ENCODE measurements around the gene SHISA9. TPM values are rescaled to one million over a fixed set of nuclear protein-coding genes. Genes with fewer than 3 reads are reported as not detected.
"Not testable (repeated sequence)": the region's sequence is repeated elsewhere in the genome, so short reads cannot be mapped to it uniquely, and the experiment has no call there.

Gene SHISA9
- not detected in 2 replicates for total RNA-seq

DNA sequence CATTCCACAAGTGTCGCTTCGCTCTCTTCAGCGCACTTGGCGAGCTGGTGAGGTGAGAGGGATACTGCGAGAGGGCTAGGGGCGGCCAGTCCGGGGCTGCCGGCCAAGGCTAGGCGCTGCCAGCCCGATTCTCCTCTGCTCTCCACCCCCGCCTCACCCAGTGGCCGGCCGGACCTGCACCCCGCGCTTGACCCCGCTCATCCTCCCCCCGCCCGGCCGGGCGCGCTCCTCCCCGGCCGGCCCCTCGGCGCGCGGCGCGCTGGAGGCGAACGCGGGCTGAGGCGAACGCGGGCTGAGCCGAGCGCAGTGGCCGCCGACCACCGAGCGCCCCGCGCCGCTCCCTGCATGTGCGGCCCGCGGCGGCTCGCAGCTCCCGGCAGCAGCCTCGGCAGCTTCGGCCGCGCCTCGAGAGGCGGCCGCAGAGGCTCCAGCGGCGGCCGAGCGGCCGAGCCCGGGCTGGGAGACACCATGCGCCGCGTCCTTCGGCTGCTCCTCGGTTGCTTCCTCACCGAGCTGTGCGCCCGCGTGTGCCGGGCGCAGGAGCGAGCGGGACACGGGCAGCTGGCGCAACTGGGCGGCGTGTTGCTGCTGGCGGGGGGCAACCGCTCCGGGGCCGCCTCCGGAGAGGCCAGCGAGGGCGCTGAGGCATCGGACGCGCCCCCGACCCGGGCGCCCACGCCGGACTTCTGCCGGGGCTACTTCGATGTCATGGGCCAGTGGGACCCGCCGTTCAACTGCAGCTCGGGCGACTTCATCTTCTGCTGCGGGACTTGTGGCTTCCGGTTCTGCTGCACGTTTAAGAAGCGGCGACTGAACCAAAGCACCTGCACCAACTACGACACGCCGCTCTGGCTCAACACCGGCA is at the start of gene SHISA9:
Gene SHISA9, plus strand, starts transcription at position 2 of the 865 bp plus-strand sequence.
- no peaks in the 10 kb centered on the region for H3K36me3 Mint-ChIP-seq (ENCODE audit: low read depth)
- no peak for DNase-seq (ENCODE audit: low spot score)
- no peaks in the 10 kb centered on the region for H3K9me3 Mint-ChIP-seq
- no peak within 1 kb of the TSS for H3K4me3 Mint-ChIP-seq (ENCODE audit: low read depth)
- no peak within 1 kb of the TSS for H3K27ac Mint-ChIP-seq
- H3K4me1 Mint-ChIP-seq (ENCODE audit: low read depth): no peaks in the 10 kb centered on the region
- peaks cover 58% of the 10 kb centered on the region for H3K27me3 Mint-ChIP-seq (ENCODE audit: low read depth)
- intact Hi-C loops (cut with micrococcal nuclease): no loop called here

DNA sequence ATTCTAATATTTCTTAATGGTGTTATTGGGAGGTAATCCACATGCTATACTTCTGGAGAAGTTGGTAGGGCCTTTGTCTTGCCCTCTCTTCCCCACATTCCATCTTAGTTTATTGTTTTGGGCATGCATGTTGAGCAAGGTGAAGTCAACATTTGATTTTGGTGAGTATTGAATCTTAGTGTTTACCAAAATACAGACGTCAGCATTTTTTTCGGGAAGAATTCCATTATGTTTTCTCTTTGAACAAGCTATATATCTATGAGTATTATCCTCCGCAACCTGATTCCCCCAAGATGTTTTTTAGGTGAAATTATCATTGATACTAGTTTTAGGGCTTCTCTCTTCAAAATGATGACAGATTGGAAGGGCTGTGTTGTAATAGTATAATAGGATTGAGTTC is 47.4 kb upstream of the SHISA9 start:
- H3K27ac Mint-ChIP-seq: no peak overlapping the region
- peaks cover 6% of the 10 kb centered on the region for H3K9me3 Mint-ChIP-seq
- intact Hi-C loops (cut with micrococcal nuclease): no loop called here
- DNase-seq (ENCODE audit: low spot score): no peak
- peaks cover 3% of the 10 kb centered on the region for H3K27me3 Mint-ChIP-seq (ENCODE audit: low read depth)
- no peak overlapping the region for H3K4me3 Mint-ChIP-seq (ENCODE audit: low read depth)
- H3K36me3 Mint-ChIP-seq (ENCODE audit: low read depth): no peaks in the 10 kb centered on the region
- no peaks in the 10 kb centered on the region for H3K4me1 Mint-ChIP-seq (ENCODE audit: low read depth)

DNA sequence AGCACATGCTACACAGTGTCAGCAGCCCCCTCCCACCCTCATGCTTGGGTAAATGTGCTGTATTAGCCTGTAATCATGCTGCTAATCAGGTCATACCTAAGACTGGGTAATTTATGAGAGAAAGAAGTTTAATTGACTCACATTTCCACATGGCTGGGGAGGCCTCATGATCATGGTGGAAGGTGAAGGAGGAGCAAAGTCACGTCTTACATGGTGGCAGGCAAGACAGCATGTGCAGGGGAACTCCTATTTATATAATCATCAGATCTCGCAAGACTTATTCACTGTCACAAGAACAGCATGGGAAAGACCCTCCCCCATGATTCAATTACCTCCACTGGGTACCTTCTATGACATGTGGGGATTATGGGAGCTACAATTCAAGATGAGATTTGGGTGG is 44.0 kb upstream of the SHISA9 start:
- H3K4me3 Mint-ChIP-seq (ENCODE audit: low read depth); H3K36me3 Mint-ChIP-seq (ENCODE audit: low read depth): not testable (repeated sequence)

DNA sequence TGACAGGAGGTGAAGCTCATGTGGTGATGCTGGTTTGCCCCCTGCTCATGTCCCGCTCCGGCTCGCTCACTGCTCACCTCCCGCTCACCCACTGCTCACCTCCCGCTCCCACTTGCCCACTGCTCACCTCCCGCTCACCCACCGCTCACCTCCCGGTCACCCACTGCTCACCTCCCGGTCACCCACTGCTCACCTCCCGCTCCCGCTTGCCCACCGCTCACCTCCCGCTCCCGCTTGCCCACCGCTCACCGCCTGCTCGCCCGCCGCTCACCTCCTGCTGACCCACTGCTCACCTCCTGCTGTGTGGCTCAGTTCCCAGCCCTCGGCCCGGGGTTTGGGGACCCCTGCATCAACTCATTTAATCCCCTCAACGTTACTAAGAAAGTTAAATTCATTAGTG is 39.1 kb upstream of the SHISA9 start:
- DNase-seq (ENCODE audit: low spot score): no peak
- Mint-ChIP-seq H3K27me3 (ENCODE audit: low read depth) (peaks cover 1% of the 10 kb centered on the region), H3K27ac (no peak overlapping the region), H3K4me1 (ENCODE audit: low read depth) (no peaks in the 10 kb centered on the region), H3K36me3 (ENCODE audit: low read depth) (no peaks in the 10 kb centered on the region), H3K4me3 (ENCODE audit: low read depth) (no peak overlapping the region), H3K9me3 (peaks cover under 1% of the 10 kb centered on the region)
- intact Hi-C loops (cut with micrococcal nuclease): no loop called here

More for the DNA sequence above, 44.0 kb upstream of the SHISA9 start:
- H3K27me3 Mint-ChIP-seq (ENCODE audit: low read depth); H3K9me3 Mint-ChIP-seq; H3K27ac Mint-ChIP-seq; H3K4me1 Mint-ChIP-seq (ENCODE audit: low read depth); DNase-seq (ENCODE audit: low spot score); intact Hi-C loops (cut with micrococcal nuclease): not testable (repeated sequence)

DNA sequence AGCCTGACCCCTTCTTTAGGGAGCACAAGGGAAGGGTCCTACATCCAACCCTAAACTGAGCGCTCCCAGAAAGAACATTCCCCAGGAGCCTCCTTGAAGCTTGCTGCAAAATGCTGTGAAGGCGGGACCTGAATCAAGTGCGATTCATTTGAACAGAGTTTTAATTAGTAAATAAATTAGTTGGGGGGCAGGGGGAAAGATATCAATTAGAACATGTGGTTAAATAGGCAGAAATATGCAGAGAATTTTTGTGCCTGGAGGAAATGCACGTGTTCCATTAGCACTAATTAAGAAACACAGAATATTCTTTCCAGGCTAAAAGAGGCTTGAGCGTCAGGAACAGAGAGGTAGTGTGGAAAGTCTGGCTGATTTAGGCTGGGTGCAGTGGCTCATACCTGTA is 38.5 kb upstream of the SHISA9 start:
- no peaks in the 10 kb centered on the region for H3K4me1 Mint-ChIP-seq (ENCODE audit: low read depth)
- H3K27me3 Mint-ChIP-seq (ENCODE audit: low read depth): no peaks in the 10 kb centered on the region
- DNase-seq (ENCODE audit: low spot score): no peak
- no peaks in the 10 kb centered on the region for H3K9me3 Mint-ChIP-seq
- intact Hi-C loops (cut with micrococcal nuclease): no loop called here
- H3K27ac Mint-ChIP-seq: no peak overlapping the region
- no peaks in the 10 kb centered on the region for H3K36me3 Mint-ChIP-seq (ENCODE audit: low read depth)
- H3K4me3 Mint-ChIP-seq (ENCODE audit: low read depth): no peak overlapping the region

DNA sequence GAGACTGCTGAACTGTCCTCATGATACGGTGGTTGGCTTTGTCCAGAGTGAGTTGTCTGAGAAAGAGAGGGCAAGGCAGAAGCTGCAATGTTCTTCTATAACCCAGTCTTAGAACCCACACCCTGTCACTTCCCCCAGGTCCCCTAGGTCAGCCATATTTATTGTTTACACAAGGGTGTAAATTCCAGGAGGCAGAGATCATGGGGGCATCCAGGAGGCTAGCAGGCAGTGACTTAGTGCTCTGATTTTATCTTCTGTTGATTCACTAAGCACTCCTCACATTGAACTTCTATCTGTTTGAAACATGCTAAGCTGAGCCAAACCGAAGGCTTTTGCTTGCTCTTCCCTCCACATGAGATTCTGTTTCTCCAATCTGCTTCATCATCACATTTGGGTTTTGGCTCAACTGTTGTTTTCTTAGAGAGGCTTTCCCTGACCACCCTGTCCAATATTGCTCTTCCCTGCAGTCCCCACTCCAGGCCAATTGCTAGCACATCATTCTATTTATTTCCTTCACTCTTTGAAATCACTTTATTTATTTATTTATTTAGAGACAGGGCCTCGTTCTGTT is 34.3 kb upstream of the SHISA9 start:
- Mint-ChIP-seq H3K36me3 (ENCODE audit: low read depth) (no peaks in the 10 kb centered on the region), H3K9me3 (no peaks in the 10 kb centered on the region), H3K27me3 (ENCODE audit: low read depth) (no peaks in the 10 kb centered on the region), H3K27ac (no peak overlapping the region), H3K4me1 (ENCODE audit: low read depth) (no peaks in the 10 kb centered on the region), H3K4me3 (ENCODE audit: low read depth) (no peak overlapping the region)
- DNase-seq (ENCODE audit: low spot score): no peak
- intact Hi-C loops (cut with micrococcal nuclease): no loop called here

DNA sequence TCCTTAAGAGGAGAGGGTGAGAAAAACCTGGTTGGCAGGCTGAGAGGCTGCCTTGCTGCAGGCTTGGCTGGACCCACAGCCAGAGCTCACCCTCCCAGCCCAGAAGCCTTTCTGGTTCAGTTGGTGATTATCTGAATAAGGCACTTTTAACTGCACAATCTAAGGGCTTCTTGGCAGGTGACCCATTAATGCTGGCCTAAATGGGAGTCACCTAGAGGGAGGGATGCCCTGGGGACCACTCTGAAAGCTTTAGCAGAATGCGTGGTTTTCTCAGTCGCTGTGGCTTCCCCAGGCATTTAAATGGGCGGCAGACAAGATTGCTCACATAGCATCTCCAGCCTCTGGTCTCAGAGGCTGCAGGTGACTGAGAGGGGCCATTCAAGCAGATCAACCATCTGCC is 33.2 kb upstream of the SHISA9 start:
- no peak for DNase-seq (ENCODE audit: low spot score)

DNA sequence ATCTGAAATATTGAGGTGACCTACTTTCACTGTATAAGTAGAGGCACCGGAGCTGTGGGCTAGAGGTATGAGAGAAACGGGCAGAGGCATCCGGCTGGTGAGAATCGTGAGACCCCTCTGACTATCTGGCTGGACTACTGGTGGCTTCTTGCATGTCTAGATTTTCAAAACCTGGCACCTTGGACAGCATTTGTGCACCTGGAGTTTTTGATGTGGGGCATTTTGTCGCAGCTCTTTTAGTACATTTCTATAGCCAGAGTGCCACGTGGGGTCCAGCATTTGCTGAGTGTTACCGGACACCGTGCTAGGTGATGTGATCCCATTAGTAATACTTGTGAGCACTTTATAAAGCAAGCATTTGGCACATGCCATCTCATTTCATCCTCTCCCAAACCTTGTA is 32.6 kb upstream of the SHISA9 start:
- no peak overlapping the region for H3K27ac Mint-ChIP-seq
- no peaks in the 10 kb centered on the region for H3K27me3 Mint-ChIP-seq (ENCODE audit: low read depth)
- no peaks in the 10 kb centered on the region for H3K4me1 Mint-ChIP-seq (ENCODE audit: low read depth)
- no peaks in the 10 kb centered on the region for H3K36me3 Mint-ChIP-seq (ENCODE audit: low read depth)
- H3K9me3 Mint-ChIP-seq: no peaks in the 10 kb centered on the region
- intact Hi-C loops (cut with micrococcal nuclease): no loop called here
- DNase-seq (ENCODE audit: low spot score): no peak
- H3K4me3 Mint-ChIP-seq (ENCODE audit: low read depth): no peak overlapping the region

More for the DNA sequence above, 33.2 kb upstream of the SHISA9 start:
- Mint-ChIP-seq H3K4me1 (ENCODE audit: low read depth) (no peaks in the 10 kb centered on the region), H3K4me3 (ENCODE audit: low read depth) (no peak overlapping the region), H3K27me3 (ENCODE audit: low read depth) (no peaks in the 10 kb centered on the region), H3K36me3 (ENCODE audit: low read depth) (no peaks in the 10 kb centered on the region), H3K9me3 (no peaks in the 10 kb centered on the region), H3K27ac (no peak overlapping the region)
- intact Hi-C loops (cut with micrococcal nuclease): no loop called here

DNA sequence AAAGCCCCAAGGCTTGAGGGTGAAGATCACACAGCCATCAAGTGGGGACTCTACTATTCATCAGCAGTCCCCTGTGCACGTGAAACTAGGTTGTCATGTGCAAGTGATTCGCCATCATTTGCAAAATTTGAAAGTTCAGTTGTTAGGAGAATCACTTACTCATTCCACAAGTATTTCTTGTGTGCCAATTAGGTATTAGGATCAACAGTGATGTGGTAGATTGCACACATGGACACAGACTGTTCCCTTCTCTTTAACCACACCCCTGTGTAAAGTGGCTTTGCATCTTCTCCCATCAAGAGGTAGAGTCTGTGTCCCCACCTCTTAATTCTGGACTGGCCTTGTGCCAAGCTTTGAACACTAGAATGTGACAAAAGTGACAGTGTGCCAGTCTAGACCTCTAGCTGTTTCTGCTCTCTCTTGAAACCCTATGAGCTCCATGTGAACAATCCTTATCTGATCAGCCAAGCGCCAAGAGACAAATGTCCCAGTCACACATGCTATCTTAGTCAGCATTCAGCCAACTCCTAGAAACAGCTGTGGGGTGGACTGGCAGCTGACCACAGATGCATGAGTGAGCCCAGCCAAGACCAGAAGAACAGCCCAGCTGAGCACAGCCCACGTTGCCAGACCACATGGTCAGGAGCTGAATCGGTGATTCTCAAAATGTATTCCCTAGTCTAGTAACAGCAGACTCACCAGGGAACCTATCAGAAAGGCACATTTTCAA is 31.5 kb upstream of the SHISA9 start:
- H3K27me3 Mint-ChIP-seq (ENCODE audit: low read depth): no peaks in the 10 kb centered on the region
- no peak overlapping the region for H3K4me3 Mint-ChIP-seq (ENCODE audit: low read depth)
- intact Hi-C loops (cut with micrococcal nuclease): no loop called here
- H3K36me3 Mint-ChIP-seq (ENCODE audit: low read depth): no peaks in the 10 kb centered on the region
- no peaks in the 10 kb centered on the region for H3K4me1 Mint-ChIP-seq (ENCODE audit: low read depth)
- H3K27ac Mint-ChIP-seq: no peak overlapping the region
- DNase-seq (ENCODE audit: low spot score): no peak
- H3K9me3 Mint-ChIP-seq: no peaks in the 10 kb centered on the region

DNA sequence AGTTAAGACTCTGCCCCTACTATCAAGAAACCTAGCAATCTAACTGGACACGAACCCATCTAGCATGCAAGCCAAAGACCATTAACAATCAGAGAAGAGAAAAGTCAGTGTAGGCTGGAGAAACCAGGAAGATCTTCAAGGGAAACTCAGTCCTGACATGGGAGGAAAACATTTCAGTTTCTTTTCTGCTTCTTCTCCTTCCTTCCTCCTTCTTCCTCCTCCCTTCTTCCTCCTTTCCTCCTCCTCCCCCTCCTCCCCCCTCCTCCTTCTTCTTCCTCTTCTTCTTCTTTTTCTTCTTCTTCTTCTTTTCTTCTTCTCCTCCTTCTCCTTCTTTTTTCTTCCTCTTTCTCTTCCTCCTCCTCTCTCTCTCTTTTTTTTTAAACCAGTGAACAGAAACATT is 29.6 kb upstream of the SHISA9 start:
- Mint-ChIP-seq H3K4me3 (ENCODE audit: low read depth) (no peak overlapping the region), H3K36me3 (ENCODE audit: low read depth) (no peaks in the 10 kb centered on the region), H3K27me3 (ENCODE audit: low read depth) (no peaks in the 10 kb centered on the region), H3K9me3 (no peaks in the 10 kb centered on the region), H3K27ac (no peak overlapping the region), H3K4me1 (ENCODE audit: low read depth) (no peaks in the 10 kb centered on the region)
- intact Hi-C loops (cut with micrococcal nuclease): no loop called here
- DNase-seq (ENCODE audit: low spot score): no peak

DNA sequence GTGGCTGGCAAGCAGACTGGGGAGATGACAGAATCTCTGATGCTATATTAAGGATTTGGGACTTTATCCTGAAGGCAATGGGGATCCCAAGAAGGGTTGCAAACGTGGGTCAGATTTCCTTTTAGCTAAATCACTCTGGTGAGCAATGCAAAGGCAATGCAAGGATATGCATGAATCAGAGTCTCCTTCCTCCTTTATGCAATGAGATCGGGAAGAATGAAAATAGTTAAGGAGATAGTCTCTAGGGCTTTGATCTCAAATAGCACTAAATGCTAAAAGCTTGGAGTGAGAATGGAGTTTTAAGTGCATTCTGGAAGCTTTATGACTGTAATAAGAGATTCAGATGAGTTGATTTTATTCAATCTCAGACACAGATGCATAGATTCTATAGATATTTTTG is 27.2 kb upstream of the SHISA9 start:
- intact Hi-C loops (cut with micrococcal nuclease): no loop called here
- H3K36me3 Mint-ChIP-seq (ENCODE audit: low read depth): no peaks in the 10 kb centered on the region
- H3K27ac Mint-ChIP-seq: no peak overlapping the region
- no peak overlapping the region for H3K4me3 Mint-ChIP-seq (ENCODE audit: low read depth)
- no peaks in the 10 kb centered on the region for H3K4me1 Mint-ChIP-seq (ENCODE audit: low read depth)
- DNase-seq (ENCODE audit: low spot score): no peak
- no peaks in the 10 kb centered on the region for H3K9me3 Mint-ChIP-seq
- no peaks in the 10 kb centered on the region for H3K27me3 Mint-ChIP-seq (ENCODE audit: low read depth)

DNA sequence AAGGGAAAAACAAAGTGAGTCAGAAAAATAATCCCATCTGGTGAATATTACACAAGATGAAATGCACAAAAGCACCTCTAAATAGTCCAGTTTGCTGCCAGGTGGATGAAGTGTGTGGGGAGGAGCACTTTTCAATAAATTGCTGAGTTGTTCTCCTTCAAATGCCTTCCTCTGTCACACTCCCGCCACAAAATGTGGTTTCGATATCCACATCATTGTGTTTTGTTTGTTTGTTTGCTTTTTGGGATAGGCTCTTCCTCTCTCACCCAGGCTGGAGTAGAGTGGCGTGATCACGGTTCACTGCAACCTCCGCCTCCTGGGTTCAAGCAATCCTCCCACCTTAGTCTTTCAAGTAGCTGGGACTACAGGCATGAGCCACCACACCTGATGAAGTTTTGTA is 24.6 kb upstream of the SHISA9 start:
- Mint-ChIP-seq H3K27me3 (ENCODE audit: low read depth) (no peaks in the 10 kb centered on the region), H3K27ac (no peak overlapping the region), H3K36me3 (ENCODE audit: low read depth) (no peaks in the 10 kb centered on the region), H3K4me1 (ENCODE audit: low read depth) (no peaks in the 10 kb centered on the region), H3K9me3 (no peaks in the 10 kb centered on the region), H3K4me3 (ENCODE audit: low read depth) (no peak overlapping the region)
- intact Hi-C loops (cut with micrococcal nuclease): no loop called here
- no peak for DNase-seq (ENCODE audit: low spot score)

DNA sequence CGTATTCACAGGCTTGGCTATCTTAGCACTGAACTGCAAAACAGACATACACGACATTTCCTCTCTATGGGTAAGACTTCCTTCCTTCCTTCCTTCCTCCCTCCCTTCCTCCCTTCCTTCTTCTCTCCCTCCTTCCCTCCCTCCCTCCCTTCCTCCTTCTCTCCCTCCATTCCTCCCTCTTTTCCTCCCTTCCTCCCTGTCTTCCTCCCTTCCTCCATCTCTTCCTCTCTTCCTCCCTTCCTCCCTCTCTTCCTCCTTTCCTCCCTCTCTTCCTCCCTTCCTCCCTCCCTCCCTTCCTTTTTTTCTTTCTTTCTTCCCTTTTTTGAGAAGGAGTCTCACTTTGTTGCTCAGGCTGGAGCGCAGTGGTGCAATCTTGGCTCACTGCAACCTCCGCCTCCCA is 22.4 kb upstream of the SHISA9 start:
- Mint-ChIP-seq H3K27ac (no peak overlapping the region), H3K4me3 (ENCODE audit: low read depth) (no peak overlapping the region), H3K9me3 (no peaks in the 10 kb centered on the region), H3K4me1 (ENCODE audit: low read depth) (no peaks in the 10 kb centered on the region), H3K27me3 (ENCODE audit: low read depth) (no peaks in the 10 kb centered on the region), H3K36me3 (ENCODE audit: low read depth) (no peaks in the 10 kb centered on the region)
- no peak for DNase-seq (ENCODE audit: low spot score)
- intact Hi-C loops (cut with micrococcal nuclease): no loop called here
